Esophagus squamous epithelium (tissue), 4 donors: Measurements from ENCODE around the gene MAGED2.

Experiments used
- CTCF ChIP-seq, 6 experiments: fragments of 450-650 bp in 4 of 6; fragments of 200-600 bp in 2 of 6; sonication (generic) in 2 of 6; IDR thresholded peaks; one replicate each; pipeline ENCODE4 v1.5.1; 2016 to 2019; ENCODE audit warnings: antibody characterized with exemption in 6 of 6, mild to moderate bottlenecking in 4 of 6, moderate library complexity in 4 of 6
- POLR2A ChIP-seq, 4 donors: fragments of 450-650 bp; IDR thresholded peaks; one replicate each; pipeline ENCODE4 v1.6.1; 2017; ENCODE audit warnings: antibody characterized with exemption in 4 of 4, mild to moderate bottlenecking in 4 of 4, moderate library complexity in 3 of 4

GRCh38 chrX:54820737-54821136 is 13.2 kb downstream of the MAGED2 start:
- TF ChIP-seq CTCF (IDR thresholded peaks at IDR 0.05) = no peak
- no peak for TF ChIP-seq POLR2A (IDR thresholded peaks at IDR 0.05)
